HG03558 (cell line): ENCODE results near the gene ANKRD23.

Source experiments
- ATAC-seq: cut with Tn5 transposase; IDR thresholded peaks from one replicate; pipeline ENCODE4 v1.9.1; 2021; ENCODE audit warnings: moderate number of reproducible peaks; ENCODE audit not compliant: unreplicated experiment; ENCODE audit errors: extremely low read depth

ANKRD23 gene

DNA sequence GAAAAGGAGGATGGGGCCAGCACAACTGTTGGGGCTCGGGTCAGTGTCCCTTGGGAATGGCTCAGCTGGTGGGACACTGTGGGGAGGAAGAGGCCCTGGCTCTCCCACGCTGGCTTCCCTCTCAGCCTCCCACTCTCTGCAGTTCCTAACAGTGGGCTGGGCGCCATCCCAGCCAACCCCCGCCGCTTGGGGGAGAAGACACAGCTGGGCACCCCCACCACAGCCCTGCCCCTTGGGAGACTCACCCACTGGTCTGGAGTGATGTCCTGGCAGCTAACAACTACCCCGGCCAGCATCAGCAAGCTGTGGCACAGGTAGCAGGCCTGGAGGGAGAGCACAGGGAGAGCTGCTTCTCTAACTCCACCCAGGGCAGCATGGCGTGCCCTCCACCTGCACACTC, 34.4 kb upstream of the ANKRD23 start:
- ATAC-seq = no peak

DNA sequence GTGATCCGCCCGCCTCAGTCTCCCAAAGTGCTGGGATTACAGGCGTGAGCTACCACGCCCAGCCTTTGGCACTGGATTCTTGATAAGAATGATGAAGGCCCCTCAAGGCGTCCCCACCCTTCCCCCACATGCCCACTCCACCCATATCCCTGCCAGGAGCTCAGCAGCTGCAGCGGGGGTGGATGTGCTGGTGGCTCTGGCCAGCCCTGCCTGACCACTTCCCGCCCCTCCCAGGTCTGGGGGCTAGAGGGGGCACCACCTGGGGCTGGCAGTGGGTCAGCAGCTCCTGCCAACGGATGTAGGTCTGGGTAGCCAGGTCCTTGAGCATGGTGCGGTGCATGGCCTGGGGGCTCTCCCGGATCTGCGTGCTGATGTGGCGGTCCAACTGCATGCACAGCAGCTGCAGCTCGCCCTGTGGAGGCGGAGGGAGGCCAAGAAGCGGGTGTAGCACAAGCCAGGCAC, 33.8 kb upstream of the ANKRD23 start:
- no peak for ATAC-seq

GRCh38 chr2:96877042-96877451, 33.2 kb upstream of the ANKRD23 start:
- no peak for ATAC-seq

GRCh38 chr2:96876269-96877041, 32.6 kb upstream of the ANKRD23 start:
- no peak for ATAC-seq

- no peak for ATAC-seq
These were observed 31.9 kb upstream of the ANKRD23 start for GRCh38 chr2:96875498-96876268.

DNA sequence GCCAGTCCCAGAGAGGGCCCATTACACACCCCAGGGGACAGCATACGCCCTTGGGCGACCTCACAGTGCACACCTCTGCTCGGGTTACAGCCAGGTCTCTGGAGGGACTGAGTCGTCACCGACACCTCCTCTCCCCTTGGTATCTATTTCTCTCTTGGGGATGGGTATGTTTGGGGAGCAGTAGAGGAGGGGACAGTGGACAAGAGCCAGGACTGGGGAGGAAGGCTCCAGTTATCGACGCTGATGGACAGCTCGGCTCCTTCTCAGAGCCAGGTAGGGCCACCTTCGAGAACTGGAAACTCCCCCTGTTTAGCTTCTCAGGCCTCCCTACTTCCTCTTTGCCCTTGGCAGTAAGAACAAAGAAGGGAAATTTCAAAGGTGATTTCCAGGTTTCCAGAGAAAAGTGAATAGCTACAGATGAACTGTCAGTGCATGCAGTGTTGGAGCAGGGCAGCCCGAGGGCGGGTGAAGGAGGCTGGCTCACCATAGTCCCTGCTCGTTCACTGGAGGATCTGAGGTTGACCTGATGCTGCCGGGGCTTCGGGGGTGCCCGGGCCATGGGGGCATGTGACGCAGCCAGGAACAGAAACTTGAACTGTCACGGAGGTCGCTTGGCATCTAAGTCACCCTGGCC, 30.5 kb upstream of the ANKRD23 start:
- ATAC-seq = no peak

GRCh38 chr2:96873651-96874096, 29.9 kb upstream of the ANKRD23 start:
- ATAC-seq = no peak

DNA sequence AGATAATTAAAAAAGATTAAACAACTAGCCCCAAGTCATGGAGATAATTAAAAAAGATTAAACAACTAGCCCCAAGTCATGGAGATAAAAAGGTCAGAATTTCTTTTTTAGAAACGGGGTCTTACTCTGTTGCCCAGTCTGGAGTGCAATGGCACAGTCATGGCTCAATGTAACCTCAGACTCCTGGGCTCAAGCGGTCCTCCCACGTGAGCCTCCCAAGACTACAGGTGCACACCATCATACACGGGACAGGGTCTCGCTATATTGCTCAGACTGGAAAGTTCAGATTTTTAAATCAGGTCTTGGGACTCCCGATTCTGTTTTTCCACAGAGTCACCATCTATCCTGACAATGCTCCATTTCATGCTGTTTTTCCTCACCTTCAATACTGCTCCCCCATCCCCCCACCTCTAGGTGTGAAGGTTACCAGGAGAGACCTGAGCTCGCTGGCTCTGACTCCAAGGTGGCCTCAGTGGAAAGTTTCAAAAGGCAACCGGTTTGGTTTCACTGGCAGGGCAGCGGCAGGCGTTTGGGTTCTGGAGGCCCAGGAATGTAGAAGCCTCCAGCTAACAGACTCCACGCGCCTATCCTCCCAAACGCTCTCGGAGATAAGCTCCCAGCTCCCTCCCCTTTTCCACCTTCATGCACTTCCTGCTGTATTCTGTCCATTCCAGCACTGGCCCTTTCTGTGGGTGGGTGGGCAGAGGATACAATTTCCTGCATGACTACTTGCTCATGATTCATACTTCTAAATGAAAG, 28.9 kb upstream of the ANKRD23 start:
- no peak for ATAC-seq

DNA sequence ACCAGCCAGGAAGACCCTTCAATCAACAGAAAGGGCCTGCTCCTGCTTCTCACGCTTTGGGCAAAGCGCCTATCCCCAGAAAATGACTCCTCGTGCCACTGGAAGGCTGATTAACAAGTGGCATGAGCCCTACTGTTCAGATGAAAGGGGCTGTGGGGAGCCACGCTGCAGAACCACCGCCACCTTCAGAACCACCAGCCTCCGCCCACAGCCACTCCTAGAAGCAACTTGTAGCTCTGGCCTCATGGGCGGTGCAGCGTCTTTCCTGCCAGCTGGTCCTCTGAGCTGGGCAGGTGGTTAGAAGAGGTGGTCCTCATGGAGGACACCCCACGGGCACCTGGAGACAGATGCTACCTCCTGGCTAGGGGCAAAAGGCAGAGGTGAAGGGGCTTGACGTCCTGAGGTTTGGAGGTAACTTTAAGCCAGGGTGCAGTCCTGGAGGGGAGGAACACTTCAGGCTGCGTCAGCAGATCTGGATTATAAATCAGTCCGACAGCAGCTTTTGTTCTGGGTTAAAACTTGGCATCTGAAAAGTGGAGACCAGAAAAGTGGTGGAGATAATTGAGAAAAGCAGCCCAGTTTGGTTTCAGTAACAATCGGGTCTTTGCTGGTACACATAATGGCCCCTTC, 26.9 kb upstream of the ANKRD23 start:
- no peak for ATAC-seq

DNA sequence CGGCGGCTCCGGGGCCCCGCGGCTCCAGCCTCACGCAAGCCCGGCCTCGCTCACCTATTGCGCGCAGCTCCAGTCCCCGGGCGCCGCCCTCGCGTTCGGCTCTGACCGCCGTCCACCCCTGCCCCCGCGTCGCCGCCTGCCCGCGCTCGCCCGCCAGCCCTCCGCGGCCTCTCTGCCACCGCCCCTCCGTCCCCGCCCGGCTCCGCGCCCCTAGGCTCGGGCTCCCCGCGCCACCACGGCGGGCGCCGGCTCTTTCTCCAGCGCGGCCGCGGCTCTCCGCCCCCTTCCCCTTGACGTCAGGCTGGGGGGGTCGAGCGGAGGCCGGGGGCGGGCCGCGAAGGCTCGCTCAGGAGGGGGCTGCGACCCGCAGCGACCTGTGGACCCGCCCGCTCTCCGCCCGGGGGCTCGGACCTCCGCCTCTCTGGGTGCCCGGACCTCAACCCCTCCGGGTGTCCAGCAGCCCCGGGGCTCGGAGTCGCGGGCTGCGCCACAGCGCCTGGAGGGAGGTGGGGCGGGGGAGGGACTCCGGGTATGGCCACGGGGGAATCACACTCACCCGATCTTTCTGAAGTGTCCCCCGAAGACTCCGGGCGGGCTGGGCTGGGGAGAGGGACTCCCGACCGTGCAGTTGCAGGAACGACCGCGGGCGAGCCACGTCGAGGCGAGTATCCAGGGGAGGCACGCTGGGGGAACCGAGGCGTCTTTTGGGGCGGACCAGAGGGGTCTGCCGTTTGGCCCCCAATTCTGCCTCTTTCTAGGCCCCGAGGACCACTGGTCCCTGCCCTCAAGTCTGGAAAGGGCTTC, 26.2 kb upstream of the ANKRD23 start, which contains the start of gene SEMA4C:
Gene SEMA4C, minus strand, starts transcription at position 259 of the 804 bp plus-strand sequence. CDS start 2,194 bp downstream, outside the sequence.
- no peak for ATAC-seq

DNA sequence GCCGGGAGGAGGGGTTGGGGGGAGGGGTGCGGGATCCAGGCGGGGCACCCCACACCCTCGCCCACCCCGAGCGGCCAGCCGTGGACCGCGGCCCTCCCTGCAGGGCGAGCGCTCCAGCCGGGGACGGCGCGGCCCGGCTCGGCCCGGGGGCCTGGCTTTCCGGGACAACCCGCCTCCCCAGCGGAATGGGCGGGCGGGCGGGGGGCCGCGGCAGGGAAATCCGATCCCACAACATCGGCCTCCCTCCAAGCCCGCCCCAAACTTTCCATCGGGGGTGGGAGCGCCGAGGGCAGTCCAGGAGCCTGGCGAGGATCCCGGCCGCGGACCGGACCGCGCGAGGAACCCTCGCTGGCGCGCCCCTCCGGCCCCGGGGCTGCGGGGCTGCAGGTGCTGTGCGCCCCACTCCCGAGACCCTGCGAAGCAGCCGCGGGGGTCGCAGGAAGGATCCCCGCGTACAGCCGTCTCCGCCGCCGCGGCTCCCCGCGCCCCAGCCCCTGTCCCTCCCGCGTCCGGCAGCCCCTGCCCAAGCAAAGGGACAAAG, 25.5 kb upstream of the ANKRD23 start:
- no peak for ATAC-seq

GRCh38 chr2:96868555-96869280, 24.9 kb upstream of the ANKRD23 start:
- no peak for ATAC-seq

GRCh38 chr2:96867756-96868554, 24.1 kb upstream of the ANKRD23 start:
- no peak for ATAC-seq

GRCh38 chr2:96866986-96867755, 23.4 kb upstream of the ANKRD23 start:
- ATAC-seq = no peak

DNA sequence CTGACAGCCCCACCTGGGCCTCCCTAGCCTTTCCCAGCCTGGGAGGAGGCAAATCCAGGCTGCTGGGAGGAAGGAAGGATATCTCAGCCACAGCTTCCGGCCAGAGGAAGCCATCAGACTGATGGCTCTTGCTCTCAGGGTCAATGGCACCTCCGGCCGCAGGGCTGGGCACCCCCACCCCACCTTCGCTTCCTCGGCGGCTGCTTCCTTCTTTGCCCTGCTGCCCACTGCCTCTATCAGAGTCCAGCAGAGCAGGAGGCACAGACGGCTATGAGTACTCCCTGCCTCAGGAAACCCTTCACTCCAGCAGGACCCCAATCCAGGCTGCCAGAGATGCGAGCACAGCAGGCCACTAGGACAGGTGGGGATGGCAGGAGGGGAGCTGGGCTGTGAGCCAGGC, 22.8 kb upstream of the ANKRD23 start:
- no peak for ATAC-seq

DNA sequence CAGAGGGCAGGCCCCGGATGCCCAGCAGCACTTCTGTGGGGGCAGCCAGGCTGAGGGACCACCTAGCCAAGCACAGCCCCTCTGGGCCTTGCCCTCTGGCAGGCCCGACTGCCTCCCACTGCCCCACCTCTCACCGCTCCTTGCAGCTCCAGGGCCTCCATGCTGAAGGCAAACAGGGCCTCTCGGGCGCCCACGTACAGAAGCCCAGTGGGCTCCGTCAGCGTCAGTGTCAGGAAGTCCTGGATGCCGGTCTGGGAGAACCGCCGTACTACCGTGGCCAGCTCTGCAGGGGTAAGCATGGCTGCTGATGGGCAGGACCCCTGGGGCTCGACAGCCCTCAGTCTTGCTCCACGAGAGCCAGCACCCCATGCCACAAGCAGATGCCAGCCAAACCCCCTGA, 22.3 kb upstream of the ANKRD23 start:
- ATAC-seq = no peak
